ENCODE measurements around the gene EFTUD2.

Gene EFTUD2

DNA sequence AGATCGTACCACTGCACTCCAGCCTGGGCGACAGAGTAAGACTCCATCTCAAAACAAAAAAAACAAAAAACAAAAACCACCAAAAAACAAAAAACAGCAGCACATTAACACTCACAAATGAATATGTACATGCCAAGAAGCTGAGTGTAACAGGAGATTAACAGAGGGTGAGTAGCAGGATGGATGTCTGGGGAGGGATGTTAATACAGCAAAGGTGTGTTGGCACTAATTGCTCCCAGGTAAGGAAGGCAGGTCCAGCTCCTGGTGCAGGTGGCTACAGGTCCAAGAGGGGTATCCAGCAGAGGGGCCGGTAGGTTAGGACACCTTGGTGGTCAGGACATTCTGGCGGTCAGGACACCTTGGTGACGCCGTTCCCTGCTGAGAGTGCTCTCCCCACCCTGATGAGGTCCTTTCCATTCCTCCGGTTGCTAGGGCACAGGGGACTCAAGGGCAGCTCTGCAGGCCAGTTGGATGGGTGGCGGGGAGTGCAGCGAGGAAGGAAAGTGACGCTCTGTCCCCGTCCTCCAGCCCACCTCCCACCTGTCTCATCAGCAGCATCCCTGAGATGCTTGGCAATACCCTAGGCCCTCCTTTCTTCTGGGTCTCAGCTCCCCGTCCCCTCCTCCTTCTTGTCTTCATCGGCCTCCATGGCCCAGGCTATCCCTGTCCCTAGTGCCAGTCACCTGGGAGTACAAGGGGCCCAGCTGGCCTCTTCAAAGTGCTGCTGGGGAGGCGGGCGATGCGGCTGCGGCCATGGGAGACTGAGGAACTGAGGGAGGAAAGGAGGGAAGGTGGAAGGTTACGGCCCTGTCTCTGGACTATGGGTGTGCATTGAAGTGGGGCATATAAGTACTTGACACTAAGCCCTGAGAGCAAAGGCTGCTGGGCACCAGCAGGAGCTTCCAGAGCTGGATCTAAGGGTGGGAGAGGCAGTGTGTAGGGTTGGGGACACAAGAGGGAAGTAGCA lies 26.8 kb upstream of the EFTUD2 start:
- DNase-seq (no peak), ATAC-seq (no peak)

DNA sequence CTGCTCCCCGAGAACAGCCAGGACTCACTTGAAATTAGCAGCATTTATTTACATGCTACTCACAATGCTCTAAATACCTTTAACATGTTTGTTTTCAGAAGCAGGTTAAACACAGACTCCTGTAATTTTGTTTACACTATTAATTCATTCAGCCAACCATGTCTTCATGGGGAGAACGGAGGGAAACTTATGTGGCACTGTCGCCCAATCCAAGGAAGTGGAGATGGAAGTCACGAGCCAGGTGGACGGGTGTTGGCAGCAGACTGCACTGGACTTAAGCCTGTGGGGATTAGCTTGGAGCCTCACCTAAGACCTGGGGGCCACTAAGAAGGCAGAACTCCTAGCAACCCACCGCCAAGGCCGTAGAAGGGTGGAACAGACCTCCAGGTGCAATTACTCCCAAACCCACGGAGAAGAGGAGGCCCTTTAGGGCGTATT lies 24.9 kb upstream of the EFTUD2 start:
- ATAC-seq (no peak), DNase-seq (no peak)

- ATAC-seq, result no peak
- DNase-seq, result no peak
Observed at GRCh38 chr17:44922746-44923470, 23.7 kb upstream of the EFTUD2 start.

GRCh38 chr17:44922136-44922535 lies 22.9 kb upstream of the EFTUD2 start:
- DNase-seq (no peak), ATAC-seq (no peak)

- no peak for ATAC-seq
Observed at GRCh38 chr17:44921122-44921882, 22.1 kb upstream of the EFTUD2 start.

DNA sequence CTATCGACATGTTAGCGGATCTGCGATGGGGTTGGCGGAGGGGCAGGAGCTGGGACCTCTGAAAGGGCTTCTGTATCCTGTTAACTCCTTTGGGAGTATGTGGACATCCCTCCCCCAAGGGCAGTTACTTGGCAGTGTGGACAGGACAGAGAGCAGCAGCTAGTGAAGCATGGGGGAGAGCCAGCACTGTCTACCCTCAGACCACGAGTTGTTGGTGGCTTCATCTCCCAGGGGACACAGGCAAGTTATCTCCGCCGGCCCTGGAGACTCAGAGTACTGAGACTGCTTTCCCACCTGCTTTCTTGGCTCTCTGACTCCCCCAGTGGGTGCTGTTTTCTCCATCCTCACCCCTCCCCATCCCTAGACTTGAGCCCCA lies 21.3 kb upstream of the EFTUD2 start:
- ATAC-seq (no peak), DNase-seq (no peak)

More at GRCh38 chr17:44921122-44921882, 22.1 kb upstream of the EFTUD2 start:
- no peak for DNase-seq

DNA sequence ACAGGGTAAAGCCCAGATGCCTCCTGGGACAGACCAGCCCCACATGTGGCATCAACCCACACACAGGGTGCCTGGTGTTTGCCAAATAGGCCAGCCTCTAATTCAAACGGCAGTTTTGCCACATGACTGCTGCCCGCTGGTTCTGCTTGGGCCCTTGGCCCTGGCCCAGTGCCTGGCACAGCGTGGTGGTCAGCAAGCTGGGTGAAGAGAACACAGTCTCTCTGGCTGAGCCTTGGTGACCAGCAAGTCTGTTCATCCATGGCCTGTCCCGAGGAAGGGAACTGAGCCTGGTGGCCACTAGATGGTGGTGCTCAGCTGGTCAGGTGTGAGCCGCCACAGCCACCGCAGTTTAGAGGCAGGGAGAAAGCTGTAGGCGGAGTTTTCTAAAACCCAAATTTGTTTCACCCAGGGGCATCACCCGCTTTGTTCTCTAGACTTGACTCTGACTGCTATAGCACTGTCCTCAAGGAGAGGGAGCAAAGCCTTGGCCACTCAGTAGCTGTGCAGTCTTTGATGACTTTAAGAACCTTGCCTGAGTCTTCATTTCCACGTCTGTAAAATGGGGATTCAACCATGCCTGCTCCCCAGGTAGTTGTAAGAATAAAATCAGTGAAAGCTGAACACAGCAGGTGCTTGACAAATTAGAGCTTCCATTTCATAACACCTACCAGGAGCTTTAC lies 20.8 kb upstream of the EFTUD2 start:
- ATAC-seq (peak; percentile 85), DNase-seq (peak; percentile 68)

GRCh38 chr17:44919411-44919810 lies 20.2 kb upstream of the EFTUD2 start:
- ATAC-seq (no peak), DNase-seq (no peak)

- no peak for DNase-seq
- no peak for ATAC-seq
Observed at GRCh38 chr17:44918006-44918405, 18.8 kb upstream of the EFTUD2 start.

DNA sequence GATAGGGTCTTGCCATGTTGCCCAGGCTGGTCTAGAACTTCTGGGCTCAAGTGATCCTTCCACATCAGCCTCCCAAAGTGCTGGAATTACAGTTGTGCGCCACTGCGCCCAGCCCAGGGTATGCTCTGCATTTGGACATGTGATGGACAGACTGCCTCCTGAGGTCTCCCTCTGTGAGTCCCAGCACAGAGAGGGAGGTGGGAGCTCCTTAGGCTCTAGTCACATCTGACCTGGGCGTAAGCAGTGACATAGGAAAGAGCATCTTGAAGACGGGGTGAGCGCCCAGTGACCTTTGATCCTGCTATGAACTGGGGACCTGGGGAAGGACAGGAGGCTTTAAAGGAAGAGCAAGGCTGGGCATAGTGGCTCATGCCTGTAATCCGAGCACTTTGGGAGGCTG lies 18.2 kb upstream of the EFTUD2 start:
- DNase-seq (no peak), ATAC-seq (no peak)

DNA sequence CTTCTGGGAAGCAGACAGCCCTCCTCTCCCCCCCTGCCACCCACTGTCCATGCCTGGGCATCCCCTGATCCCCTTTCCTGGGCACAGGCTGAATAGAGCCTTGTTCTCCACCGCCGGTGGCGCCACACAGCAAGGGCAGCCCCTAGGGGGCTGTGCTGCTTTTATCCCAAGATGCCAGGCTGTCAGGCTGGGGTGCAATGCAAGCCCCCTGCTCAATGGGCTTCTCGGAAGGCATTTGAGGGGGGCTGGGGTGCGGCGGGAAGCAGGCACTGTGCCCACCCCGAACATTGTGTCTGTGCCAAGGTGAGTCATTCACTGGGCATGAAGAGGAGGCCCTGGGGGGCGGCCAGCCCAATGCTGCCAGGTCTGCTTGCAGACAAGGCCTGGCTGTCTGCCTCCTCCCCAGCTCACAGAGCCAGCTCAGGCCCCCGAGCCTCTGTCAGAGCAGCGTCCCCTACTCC lies 17.6 kb upstream of the EFTUD2 start:
- no peak for DNase-seq
- no peak for ATAC-seq

DNA sequence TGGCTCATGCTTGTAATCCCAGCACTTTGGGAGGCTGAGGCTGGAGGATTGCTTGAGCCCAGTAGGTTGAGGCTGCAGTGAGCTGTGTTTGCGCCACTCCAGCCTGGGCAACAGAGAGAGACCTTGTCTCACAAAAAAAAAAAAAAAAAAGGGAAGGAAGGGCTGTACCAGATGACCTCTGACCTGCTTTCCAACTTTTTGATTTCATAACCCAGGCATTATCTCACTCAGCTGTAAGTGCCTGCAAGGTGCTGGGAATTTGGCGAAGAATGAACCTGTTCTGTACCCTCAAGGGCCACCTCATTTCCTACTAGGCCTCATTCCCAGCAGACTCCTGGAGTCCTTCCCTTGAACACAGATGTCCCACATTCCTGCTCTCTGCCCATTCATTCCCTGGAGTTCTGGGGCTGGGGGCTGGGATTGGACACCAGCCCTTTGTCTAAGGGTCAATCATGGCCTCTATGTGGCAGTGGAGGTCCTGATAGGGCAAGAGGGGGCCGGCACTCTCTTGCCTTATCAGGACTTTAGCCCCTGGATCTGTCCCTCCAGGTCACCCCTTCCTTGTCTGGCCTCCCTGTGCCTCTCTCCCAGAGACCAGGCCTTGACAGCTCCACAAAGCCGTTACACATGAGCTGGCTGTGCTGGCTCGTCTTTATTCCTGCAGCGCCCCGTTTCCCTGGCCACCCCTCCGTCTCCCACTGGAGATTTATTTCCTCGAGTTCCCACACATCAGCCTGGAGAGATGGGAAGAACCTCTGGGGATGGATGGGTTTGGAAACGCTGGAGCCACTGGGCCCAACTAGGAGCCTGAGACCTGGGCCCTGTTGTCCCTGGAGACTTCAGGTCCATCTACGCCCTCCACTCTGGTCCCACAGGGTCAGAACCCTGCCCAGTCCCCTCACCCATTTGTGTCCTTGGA lies 16.9 kb upstream of the EFTUD2 start:
- no peak for ATAC-seq
- DNase-seq, result no peak

DNA sequence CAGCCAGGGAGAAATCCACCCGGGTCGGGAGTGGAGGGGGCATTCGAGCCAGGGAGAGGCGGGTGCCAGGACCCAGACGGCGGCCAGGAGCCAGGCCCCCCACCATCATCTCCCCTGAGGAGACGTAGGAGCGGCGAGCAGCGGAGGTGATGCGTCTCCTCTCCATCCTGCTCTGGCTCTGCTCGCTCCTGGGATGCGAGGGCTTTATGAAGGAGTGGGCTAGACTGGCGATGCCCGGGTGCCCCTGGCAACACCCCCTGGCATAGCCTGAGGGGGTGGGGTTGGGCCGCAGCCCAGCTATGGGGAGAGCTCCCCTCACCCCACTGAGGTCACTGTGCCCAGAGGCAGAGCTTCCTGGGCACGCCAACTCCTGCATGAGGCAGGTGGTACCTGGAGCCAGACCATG lies 16.1 kb upstream of the EFTUD2 start, which contains the start of gene GFAP:
GFAP (minus strand) TSS at position 180 of the 406 bp plus-strand sequence; CDS start at position 166, 14 bp downstream.
- no peak for DNase-seq
- no peak for ATAC-seq

- no peak for ATAC-seq
Observed at GRCh38 chr17:44914698-44915271, 15.5 kb upstream of the EFTUD2 start.

DNA sequence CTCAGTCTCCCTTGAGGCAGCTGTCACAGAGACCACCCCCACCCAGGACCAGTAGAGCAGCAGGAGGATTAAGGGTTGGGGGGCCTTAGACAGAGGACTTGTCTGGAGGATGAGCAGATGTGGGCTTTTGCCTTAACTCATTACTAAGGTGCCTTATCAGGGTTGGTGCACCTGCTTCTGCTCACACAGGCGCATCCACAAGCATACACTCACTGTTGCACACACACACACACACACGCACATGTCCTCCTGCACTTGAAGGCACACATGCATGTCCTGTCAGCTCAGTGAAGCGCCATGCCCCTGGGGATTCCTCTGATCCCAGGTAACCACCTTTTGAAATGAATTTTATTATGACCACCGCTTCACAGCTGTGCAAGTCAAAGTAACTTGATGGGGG lies 14.9 kb upstream of the EFTUD2 start:
- ATAC-seq (no peak), DNase-seq (no peak)

More at GRCh38 chr17:44914698-44915271, 15.5 kb upstream of the EFTUD2 start:
- no peak for DNase-seq

DNA sequence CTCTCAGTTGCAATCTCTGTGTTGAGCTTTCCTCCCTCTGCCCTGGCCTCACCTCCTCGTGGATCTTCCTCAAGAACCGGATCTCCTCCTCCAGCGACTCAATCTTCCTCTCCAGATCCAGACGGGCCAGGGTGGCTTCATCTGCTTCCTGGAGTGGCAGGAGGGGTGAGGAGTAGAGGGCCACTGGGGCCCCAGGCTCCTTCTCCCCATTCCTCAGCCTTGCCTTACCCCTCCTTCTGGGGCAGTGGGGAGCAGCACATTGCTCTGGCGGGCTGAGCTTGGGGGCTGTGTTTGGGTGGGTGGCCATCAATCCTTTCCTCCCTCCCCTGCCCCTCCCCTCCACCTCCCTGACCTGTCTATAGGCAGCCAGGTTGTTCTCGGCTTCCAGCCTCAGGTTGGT lies 14.4 kb upstream of the EFTUD2 start:
- no peak for DNase-seq
- no peak for ATAC-seq

GRCh38 chr17:44912763-44913544 lies 13.7 kb upstream of the EFTUD2 start:
- ATAC-seq, result no peak

DNA sequence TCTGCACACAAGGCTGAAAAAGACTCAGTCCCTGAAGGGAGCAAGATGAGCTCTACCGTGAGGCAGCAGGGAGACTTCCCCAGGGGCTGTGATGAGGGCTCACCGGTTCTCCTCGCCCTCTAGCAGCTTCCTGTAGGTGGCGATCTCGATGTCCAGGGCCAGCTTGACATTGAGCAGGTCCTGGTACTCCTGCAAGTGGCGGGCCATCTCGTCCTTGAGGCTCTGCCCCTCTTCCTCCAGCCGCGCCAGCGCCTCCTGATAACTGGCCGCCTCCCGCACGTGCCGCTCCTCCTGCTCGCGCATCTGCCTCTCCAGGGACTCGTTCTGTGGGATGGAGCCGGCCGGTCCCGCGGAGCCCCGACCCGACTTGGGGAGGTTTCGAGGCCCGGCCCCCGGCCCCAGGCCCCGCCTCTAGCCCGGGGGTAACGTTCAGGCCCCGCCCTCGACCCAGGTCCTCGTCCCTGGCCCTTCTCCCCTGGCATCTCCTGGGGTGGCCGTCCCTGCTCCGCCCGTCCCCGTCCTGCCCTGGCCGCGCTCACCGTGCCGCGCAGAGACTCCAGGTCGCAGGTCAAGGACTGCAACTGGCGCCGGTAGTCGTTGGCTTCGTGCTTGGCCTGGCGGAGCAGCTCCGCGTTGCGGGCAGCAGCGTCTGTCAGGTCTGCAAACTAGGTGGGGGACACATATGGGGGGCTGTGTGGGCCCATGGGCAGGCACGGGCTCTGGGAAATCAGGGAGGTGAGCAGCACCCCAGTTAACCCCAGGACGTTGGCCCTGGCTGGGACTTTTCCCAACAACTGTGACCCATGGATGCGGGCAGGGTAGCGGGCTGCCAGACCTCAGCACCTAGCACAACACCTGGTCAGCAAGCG lies 12.1 kb upstream of the EFTUD2 start:
- peak; percentile 55 for DNase-seq
- ATAC-seq, result peak; percentile 74

More at GRCh38 chr17:44912763-44913544, 13.7 kb upstream of the EFTUD2 start:
- no peak for DNase-seq

Measured in stimulated activated naive CD8-positive, alpha-beta T cell treated with anti-CD3 and anti-CD28 coated beads, Interleukin-15, Interleukin-2, amounts not matched to agents 100 U/mL and 50 U/mL, for 24 hours (primary cell).